Kidney epithelial cell (primary cell): ENCODE data around the gene NEK3. TPM values are rescaled to one million over a fixed set of nuclear protein-coding genes. Genes with fewer than 3 reads are reported as not detected.
"Not testable (repeated sequence)": the region's sequence is repeated elsewhere in the genome, so short reads cannot be mapped to it uniquely, and the experiment has no call there.

Experiments used
- DNase-seq: peaks from one replicate; pipeline ENCODE4 v3.0.0-alpha.2; 2010; ENCODE audit warnings: low read depth
- H3K27me3 ChIP-seq: 2 replicates; pipeline ENCODE4 v1.6.0; 2011; ENCODE audit warnings: low read length; ENCODE audit not compliant: control insufficient read depth, insufficient read depth
- H3K36me3 ChIP-seq: 2 replicates; pipeline ENCODE4 v1.5.1; 2011; ENCODE audit warnings: low read length; ENCODE audit not compliant: control insufficient read depth, insufficient read depth
- H3K4me3 ChIP-seq: 2 replicates; pipeline ENCODE4 v1.5.1; 2011; ENCODE audit warnings: low read depth, mild to moderate bottlenecking, control low read depth, low read length
- CTCF ChIP-seq: IDR thresholded peaks from 2 replicates; pipeline ENCODE4 v1.5.1; 2011; ENCODE audit warnings: mild to moderate bottlenecking, moderate library complexity, low read length, control low read depth, inconsistent platforms; ENCODE audit not compliant: insufficient read depth, poor library complexity, severe bottlenecking
- total RNA-seq: library from RNA; depleted of rRNA; stranded (reverse); fragments of >200 nt; gene quantifications from 2 replicates; pipeline ENCODE4 v1.2.3, GENCODE V29; 2015

The NEK3 gene
- total RNA-seq, 1 donor from 2014 or later = 9.9 TPM

GRCh38 chr13:52092087-52092486, 67.3 kb downstream of the NEK3 start:
- TF ChIP-seq CTCF = no peak
- DNase-seq = no peak

GRCh38 chr13:52091473-52091872, 67.9 kb downstream of the NEK3 start:
- H3K27me3 ChIP-seq = no peaks in the 10 kb centered on the region
- DNase-seq = no peak
- TF ChIP-seq CTCF = no peak
- no peak overlapping the region for H3K4me3 ChIP-seq
- no peaks in the 10 kb centered on the region for H3K36me3 ChIP-seq

More at GRCh38 chr13:52092087-52092486, 67.3 kb downstream of the NEK3 start:
- Histone ChIP-seq H3K4me3 (no peak overlapping the region), H3K36me3 (no peaks in the 10 kb centered on the region), H3K27me3 (no peaks in the 10 kb centered on the region)

- no peak for TF ChIP-seq CTCF
- DNase-seq = no peak
- H3K36me3 ChIP-seq = no peaks in the 10 kb centered on the region
- H3K27me3 ChIP-seq = no peaks in the 10 kb centered on the region
- H3K4me3 ChIP-seq = no peak overlapping the region
Observed at GRCh38 chr13:52085421-52085820, 74.0 kb downstream of the NEK3 start.

GRCh38 chr13:52084981-52085380, 74.4 kb downstream of the NEK3 start:
- H3K36me3 ChIP-seq, H3K27me3 ChIP-seq: not testable (repeated sequence)

More at GRCh38 chr13:52084981-52085380, 74.4 kb downstream of the NEK3 start:
- DNase-seq, H3K4me3 ChIP-seq: not testable (repeated sequence)

Other genes starting within 250 kb of the NEK3 start
- 11.2 and 11.4 TPM in 2 replicates for gene ATP7B, start 148.1 kb downstream of the NEK3 start, total RNA-seq
- 15.5 and 18.1 TPM in 2 replicates for gene ALG11, start 147.2 kb downstream of the NEK3 start, total RNA-seq
- gene UTP14C, start 134.9 kb downstream of the NEK3 start, total RNA-seq = 18.3 and 19.6 TPM in 2 replicates
- 0.33 and 0.82 TPM in 2 replicates for gene NEK5, start 30.5 kb downstream of the NEK3 start, total RNA-seq
- 4.1 and 4.8 TPM in 2 replicates for gene THSD1, start 246.6 kb upstream of the NEK3 start, total RNA-seq